Measurements from ENCODE around the gene CLMP. TPM values are rescaled to one million over a fixed set of nuclear protein-coding genes. Genes with fewer than 3 reads are reported as not detected.

Gene CLMP
- polyA plus RNA-seq, 2 of the 4 experiments (the other 2 are of a cell fraction): 15.7 to 17.1 TPM

DNA sequence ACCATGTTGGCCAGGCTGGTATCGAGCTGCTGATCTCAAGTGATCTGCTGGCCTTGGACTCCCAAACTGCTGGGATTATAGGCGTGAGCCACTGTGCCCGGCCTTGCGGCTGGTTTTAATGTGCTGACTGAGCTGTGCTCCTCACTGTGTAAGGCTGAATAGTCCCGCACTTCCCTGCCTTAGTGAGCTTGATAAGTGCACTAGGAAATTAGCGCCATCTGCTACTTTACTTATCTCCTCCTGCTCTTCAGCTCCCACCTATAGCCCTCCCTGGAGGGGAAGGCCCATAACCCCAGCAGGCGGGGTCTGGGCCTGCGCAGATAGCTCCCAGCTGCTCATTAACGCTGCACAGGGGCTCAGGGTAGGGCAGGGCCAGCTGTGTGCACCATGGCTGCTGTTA is 49.4 kb downstream of the CLMP start:
- Histone ChIP-seq H3K4me2 (peak overlapping the region; percentile 80), H3K27ac (peak overlapping the region; percentile 95), H3K9me3 (no peaks in the 10 kb centered on the region), H3K4me1 (peaks cover 27% of the 10 kb centered on the region), H3K4me3 (peak overlapping the region; percentile 32; the same call in 1 of the 3 replicates)
- peak in 1 of 2 experiments; percentile 37 for DNase-seq (ENCODE audit: low read depth in 1 of 2, low spot score in 1 of 2)
- 9% methylated on average over 9 of the region's 9 CpGs for WGBS (ENCODE audit: missing lambda C conversion rate)
- ChIA-PET POLR2A (interaction anchor here (1.1 to 1.7 kb wide), 3 partner anchors 14 to 83 kb away, joined by 3 to 5 read pairs (median 4); partner anchors contain the start of genes CLMP and HSPA8), CTCF (interaction anchor here (0.8 to 1.8 kb wide), 8 partner anchors 8 to 116 kb away, joined by 3 to 9 read pairs (median 3); no protein-coding TSS in a partner anchor)
- TF ChIP-seq ZSCAN20 (CRISPR knock-in tag; IDR thresholded peaks at IDR 0.05) (no peak), MAFK (IDR thresholded peaks at IDR 0.05; ENCODE audit: partially characterized antibody) (peak; percentile 10), FOSL2 (IDR thresholded peaks at IDR 0.05) (no peak), FOSL2 (CRISPR knock-in tag; IDR thresholded peaks at IDR 0.05) (no peak), TP53 (CRISPR knock-in tag; IDR thresholded peaks at IDR 0.05) (no peak)
- no peak for FAIRE-seq
- peak; percentile 84 to 88 for ATAC-seq

DNA sequence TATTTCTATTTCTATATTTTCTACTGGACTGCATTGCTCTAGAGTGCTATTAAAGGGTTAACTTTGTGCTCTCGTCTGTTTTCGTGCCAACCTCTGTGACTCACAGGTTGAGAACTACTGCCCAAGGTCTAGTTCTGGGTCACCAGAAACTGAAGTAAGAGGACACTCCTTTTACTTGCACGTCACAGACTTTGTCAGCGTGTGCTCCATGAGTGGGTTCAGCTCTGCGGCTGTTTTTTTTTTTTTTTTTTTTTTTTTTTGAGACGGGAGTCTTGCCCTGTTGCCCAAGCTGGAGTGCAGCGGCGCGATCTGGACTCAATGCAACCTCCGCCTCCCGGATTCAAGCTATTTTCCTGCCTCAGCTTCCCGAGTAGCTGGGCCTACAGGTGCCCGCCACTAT is 49.8 kb downstream of the CLMP start:
- peak; percentile 98 for FAIRE-seq
- H3K4me3 ChIP-seq: peak overlapping the region; percentile 32; the same call in 1 of the 3 replicates
- WGBS (ENCODE audit: missing lambda C conversion rate): under 1% methylated on average over 12 of the region's 13 CpGs
- ChIA-PET POLR2A (interaction anchor here (1.1 to 1.7 kb wide), 3 partner anchors 14 to 83 kb away, joined by 3 to 5 read pairs (median 4); partner anchors contain the start of genes CLMP and HSPA8), CTCF (interaction anchor here (0.8 to 1.5 kb wide), 5 partner anchors 15 to 117 kb away, joined by 3 to 9 read pairs (median 3); no protein-coding TSS in a partner anchor)
- peak overlapping the region; percentile 80 for H3K4me2 ChIP-seq
- DNase-seq (ENCODE audit: low read depth in 1 of 2, low spot score in 1 of 2): peak; percentile 94
- no peaks in the 10 kb centered on the region for H3K9me3 ChIP-seq
- ATAC-seq: peak; percentile 96 to 99
- H3K4me1 ChIP-seq: peaks cover 27% of the 10 kb centered on the region
- H3K27ac ChIP-seq: peak overlapping the region; percentile 95
- TF ChIP-seq HOXA7 (CRISPR knock-in tag; IDR thresholded peaks at IDR 0.05) (no peak), HOXB13 (CRISPR knock-in tag; IDR thresholded peaks at IDR 0.05; ENCODE audit: low read depth) (no peak), FOSL2 (IDR thresholded peaks at IDR 0.05) (peak; percentile 62; the same call in 1 of the 2 replicates), FOSL2 (CRISPR knock-in tag; IDR thresholded peaks at IDR 0.05) (peak; percentile 91), ZSCAN20 (CRISPR knock-in tag; IDR thresholded peaks at IDR 0.05) (no peak), KDM5A (IDR thresholded peaks at IDR 0.05) (no peak), JUNB (IDR thresholded peaks at IDR 0.05) (peak; percentile 43; the same call in 1 of the 2 replicates), EP300 (IDR thresholded peaks at IDR 0.05) (peak; percentile 62 to 63; a peak in 3 of 5 replicates), RFX5 (IDR thresholded peaks at IDR 0.05) (no peak), RAD21 (conservative IDR thresholded peaks at IDR 0.05 in 1 of 2, IDR thresholded peaks at IDR 0.05 in 1 of 2) (0 out of 5 replicates have a peak, but pooled peaks of 1 of the 2 experiments have one; percentile 27), HOXB5 (CRISPR knock-in tag; IDR thresholded peaks at IDR 0.05) (no peak), SMC3 (IDR thresholded peaks at IDR 0.05) (no peak), GATA3 (IDR thresholded peaks at IDR 0.05; ENCODE audit: borderline replicate concordance) (peak; percentile 61; the same call in 1 of the 2 replicates), CBX8 (IDR thresholded peaks at IDR 0.05) (no peak), CHD4 (IDR thresholded peaks at IDR 0.05; ENCODE audit: borderline replicate concordance) (no peak), BHLHE40 (IDR thresholded peaks at IDR 0.05; ENCODE audit: low read depth, low read length) (no peak), NPAS2 (CRISPR knock-in tag; IDR thresholded peaks at IDR 0.05; ENCODE audit: borderline replicate concordance) (no peak), TFCP2L1 (CRISPR knock-in tag; IDR thresholded peaks at IDR 0.05) (no peak), POLR2AphosphoS2 (conservative IDR thresholded peaks at IDR 0.05; ENCODE audit: low read length) (no peak), TP53 (CRISPR knock-in tag; IDR thresholded peaks at IDR 0.05) (no peak), JUN (IDR thresholded peaks at IDR 0.05) (peak in 1 of 2 experiments; percentile 29; a peak in 1 of 5 replicates), KDM1A (IDR thresholded peaks at IDR 0.05; ENCODE audit: low read depth) (no peak), CEBPB (IDR thresholded peaks at IDR 0.05) (peak in 1 of 2 experiments; percentile 35; a peak in 1 of 4 replicates), EHMT2 (IDR thresholded peaks at IDR 0.05; ENCODE audit: low read depth) (no peak)
- TF ChIP-seq, protein P1, sequence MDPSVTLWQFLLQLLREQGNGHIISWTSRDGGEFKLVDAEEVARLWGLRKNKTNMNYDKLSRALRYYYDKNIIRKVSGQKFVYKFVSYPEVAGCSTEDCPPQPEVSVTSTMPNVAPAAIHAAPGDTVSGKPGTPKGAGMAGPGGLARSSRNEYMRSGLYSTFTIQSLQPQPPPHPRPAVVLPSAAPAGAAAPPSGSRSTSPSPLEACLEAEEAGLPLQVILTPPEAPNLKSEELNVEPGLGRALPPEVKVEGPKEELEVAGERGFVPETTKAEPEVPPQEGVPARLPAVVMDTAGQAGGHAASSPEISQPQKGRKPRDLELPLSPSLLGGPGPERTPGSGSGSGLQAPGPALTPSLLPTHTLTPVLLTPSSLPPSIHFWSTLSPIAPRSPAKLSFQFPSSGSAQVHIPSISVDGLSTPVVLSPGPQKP (IDR thresholded peaks at IDR 0.05; ENCODE audit: low read depth, low read length): no peak
- TF ChIP-seq, protein P2, sequence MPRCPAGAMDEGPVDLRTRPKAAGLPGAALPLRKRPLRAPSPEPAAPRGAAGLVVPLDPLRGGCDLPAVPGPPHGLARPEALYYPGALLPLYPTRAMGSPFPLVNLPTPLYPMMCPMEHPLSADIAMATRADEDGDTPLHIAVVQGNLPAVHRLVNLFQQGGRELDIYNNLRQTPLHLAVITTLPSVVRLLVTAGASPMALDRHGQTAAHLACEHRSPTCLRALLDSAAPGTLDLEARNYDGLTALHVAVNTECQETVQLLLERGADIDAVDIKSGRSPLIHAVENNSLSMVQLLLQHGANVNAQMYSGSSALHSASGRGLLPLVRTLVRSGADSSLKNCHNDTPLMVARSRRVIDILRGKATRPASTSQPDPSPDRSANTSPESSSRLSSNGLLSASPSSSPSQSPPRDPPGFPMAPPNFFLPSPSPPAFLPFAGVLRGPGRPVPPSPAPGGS (IDR thresholded peaks at IDR 0.05): peak; percentile 37; the same call in 1 of the 3 replicates
- TF ChIP-seq, protein P3, sequence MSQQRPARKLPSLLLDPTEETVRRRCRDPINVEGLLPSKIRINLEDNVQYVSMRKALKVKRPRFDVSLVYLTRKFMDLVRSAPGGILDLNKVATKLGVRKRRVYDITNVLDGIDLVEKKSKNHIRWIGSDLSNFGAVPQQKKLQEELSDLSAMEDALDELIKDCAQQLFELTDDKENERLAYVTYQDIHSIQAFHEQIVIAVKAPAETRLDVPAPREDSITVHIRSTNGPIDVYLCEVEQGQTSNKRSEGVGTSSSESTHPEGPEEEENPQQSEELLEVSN (IDR thresholded peaks at IDR 0.05; ENCODE audit: borderline replicate concordance, low read depth): no peak
- TF ChIP-seq, protein P4, sequence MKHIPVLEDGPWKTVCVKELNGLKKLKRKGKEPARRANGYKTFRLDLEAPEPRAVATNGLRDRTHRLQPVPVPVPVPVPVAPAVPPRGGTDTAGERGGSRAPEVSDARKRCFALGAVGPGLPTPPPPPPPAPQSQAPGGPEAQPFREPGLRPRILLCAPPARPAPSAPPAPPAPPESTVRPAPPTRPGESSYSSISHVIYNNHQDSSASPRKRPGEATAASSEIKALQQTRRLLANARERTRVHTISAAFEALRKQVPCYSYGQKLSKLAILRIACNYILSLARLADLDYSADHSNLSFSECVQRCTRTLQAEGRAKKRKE (CRISPR knock-in tag; IDR thresholded peaks at IDR 0.05; ENCODE audit: low read depth): no peak
- TF ChIP-seq, protein P5, sequence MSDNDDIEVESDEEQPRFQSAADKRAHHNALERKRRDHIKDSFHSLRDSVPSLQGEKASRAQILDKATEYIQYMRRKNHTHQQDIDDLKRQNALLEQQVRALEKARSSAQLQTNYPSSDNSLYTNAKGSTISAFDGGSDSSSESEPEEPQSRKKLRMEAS (IDR thresholded peaks at IDR 0.05): peak; percentile 67
